ENCODE data around the gene SRRM5.
A peak's percentile ranks its signal among the peaks of the same experiment; 100 is the strongest.

The SRRM5 gene

GRCh38 chr19:43591904-43592772, 19.8 kb upstream of the SRRM5 start:
- Histone ChIP-seq H3K27ac (ENCODE audit: low read depth, low read length) (no peak overlapping the region), H3K36me3 (ENCODE audit: control insufficient read depth in 1 of 2, insufficient read depth in 2 of 2, low read length in 2 of 2) (peaks cover 7 to 22% of the 10 kb centered on the region in 2 donors), H3K4me1 (ENCODE audit: control insufficient read depth in 1 of 2, insufficient read depth in 2 of 2, low read length in 2 of 2) (peaks cover 15 to 22% of the 10 kb centered on the region in 2 donors), H3K27me3 (ENCODE audit: control insufficient read depth in 1 of 2, insufficient read depth in 2 of 2, low read length in 2 of 2) (no peaks in the 10 kb centered on the region), H3K9ac (ENCODE audit: low read depth in 1 of 2, low read length in 2 of 2) (no peak overlapping the region), H3K9me3 (ENCODE audit: control insufficient read depth in 1 of 2, low read length in 2 of 2) (no peaks in the 10 kb centered on the region), H3K4me3 (ENCODE audit: low read depth in 1 of 2, low read length in 2 of 2) (no peak overlapping the region)

GRCh38 chr19:43592800-43593350, 19.0 kb upstream of the SRRM5 start:
- H3K27me3 ChIP-seq (ENCODE audit: control insufficient read depth in 1 of 2, insufficient read depth in 2 of 2, low read length in 2 of 2) = no peaks in the 10 kb centered on the region
- no peaks in the 10 kb centered on the region for H3K9me3 ChIP-seq (ENCODE audit: control insufficient read depth in 1 of 2, low read length in 2 of 2)
- H3K4me1 ChIP-seq (ENCODE audit: control insufficient read depth in 1 of 2, insufficient read depth in 2 of 2, low read length in 2 of 2) = peaks cover 22 to 30% of the 10 kb centered on the region in 2 donors
- no peak overlapping the region for H3K27ac ChIP-seq (ENCODE audit: low read depth, low read length)
- H3K36me3 ChIP-seq (ENCODE audit: control insufficient read depth in 1 of 2, insufficient read depth in 2 of 2, low read length in 2 of 2) = peaks cover 7 to 22% of the 10 kb centered on the region in 2 donors
- H3K4me3 ChIP-seq (ENCODE audit: low read depth in 1 of 2, low read length in 2 of 2) = no peak overlapping the region
- H3K9ac ChIP-seq (ENCODE audit: low read depth in 1 of 2, low read length in 2 of 2) = no peak overlapping the region

DNA sequence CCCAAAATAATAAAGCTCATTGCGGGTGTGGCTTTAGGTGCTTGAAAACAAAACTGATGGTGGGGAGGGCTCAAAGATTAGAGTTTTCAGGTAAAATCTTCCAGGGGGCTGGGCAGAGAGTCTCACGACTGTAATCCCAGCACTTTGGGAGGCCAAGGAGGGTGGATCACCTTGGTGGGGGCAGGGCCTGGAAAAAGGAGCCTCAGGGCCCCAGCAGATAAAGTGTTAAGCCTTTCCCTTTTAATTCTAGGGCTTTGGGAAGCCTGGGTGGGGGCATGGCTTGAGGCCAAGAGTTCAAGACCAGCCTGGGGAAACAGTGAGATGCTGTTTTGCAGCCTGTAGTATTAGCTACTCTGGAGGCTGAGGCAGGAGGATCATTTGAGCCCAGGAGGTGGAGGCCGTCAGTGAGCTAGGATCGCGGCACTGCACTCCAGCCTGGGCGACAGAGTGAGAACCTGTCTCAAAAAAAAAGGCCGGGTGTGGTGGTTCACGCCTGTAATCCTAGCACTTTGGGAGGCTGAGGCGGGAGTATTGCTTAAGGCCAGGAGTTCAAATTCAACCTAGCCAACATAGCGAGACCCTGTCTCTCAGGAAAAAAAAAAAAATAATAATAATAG, 17.7 kb upstream of the SRRM5 start:
- H3K36me3 ChIP-seq (ENCODE audit: control insufficient read depth in 1 of 2, insufficient read depth in 2 of 2, low read length in 2 of 2) = peaks cover 7 to 23% of the 10 kb centered on the region in 2 donors
- H3K4me3 ChIP-seq (ENCODE audit: low read depth in 1 of 2, low read length in 2 of 2) = peak overlapping the region in 1 of 2 donors; percentile 79
- no peak overlapping the region for H3K27ac ChIP-seq (ENCODE audit: low read depth, low read length)
- no peaks in the 10 kb centered on the region for H3K27me3 ChIP-seq (ENCODE audit: control insufficient read depth in 1 of 2, insufficient read depth in 2 of 2, low read length in 2 of 2)
- H3K9ac ChIP-seq (ENCODE audit: low read depth in 1 of 2, low read length in 2 of 2) = no peak overlapping the region
- H3K9me3 ChIP-seq (ENCODE audit: control insufficient read depth in 1 of 2, low read length in 2 of 2) = no peaks in the 10 kb centered on the region
- peaks cover 28 to 32% of the 10 kb centered on the region in 2 donors for H3K4me1 ChIP-seq (ENCODE audit: control insufficient read depth in 1 of 2, insufficient read depth in 2 of 2, low read length in 2 of 2)

DNA sequence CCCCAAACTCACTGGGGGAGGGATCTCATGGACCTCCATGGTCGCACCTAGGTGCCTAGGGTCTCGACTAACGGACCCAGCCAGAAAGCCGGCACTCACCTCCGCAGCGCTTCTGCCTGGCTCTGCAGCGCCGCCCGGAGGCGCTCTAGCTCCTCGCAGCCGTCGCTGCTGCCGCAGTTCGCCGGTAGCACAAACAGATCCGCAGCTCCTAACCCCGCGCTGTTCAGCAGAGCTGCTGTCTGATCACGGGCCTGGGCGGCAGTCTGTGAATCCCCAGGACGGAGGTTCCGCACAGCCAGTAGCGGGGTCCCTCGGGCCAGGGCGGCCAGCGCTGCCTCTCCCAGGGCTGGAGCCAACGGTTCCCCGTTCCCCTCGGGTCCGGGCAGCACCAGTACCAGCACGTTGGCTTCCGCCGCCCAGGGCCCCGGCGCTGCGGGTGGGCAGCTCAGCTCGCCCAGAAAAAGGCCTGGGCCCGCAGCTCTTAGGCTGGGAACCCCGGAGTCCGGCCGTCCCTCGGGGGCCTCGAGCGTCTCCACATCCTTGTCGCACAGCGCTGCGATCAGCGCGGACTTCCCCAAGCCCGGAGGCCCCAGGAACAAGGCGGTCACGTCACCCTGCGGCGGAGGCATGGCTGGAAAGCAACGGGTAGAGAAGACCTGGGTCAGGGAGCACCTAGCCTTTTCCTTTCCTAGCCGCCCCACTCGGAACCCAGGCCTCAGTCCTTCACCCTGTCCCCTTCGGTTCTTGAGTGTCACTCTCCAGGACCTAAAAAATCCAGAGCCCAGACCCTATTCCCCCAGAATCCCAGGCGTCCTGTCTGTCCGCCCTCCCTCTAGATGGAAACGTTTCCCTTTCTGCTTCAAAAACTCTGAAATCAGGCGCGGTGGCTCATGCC, 16.9 kb upstream of the SRRM5 start:
- Histone ChIP-seq H3K27me3 (ENCODE audit: control insufficient read depth in 1 of 2, insufficient read depth in 2 of 2, low read length in 2 of 2) (no peaks in the 10 kb centered on the region), H3K36me3 (ENCODE audit: control insufficient read depth in 1 of 2, insufficient read depth in 2 of 2, low read length in 2 of 2) (peaks cover 7 to 29% of the 10 kb centered on the region in 2 donors), H3K27ac (ENCODE audit: low read depth, low read length) (peak overlapping the region; percentile 91), H3K4me1 (ENCODE audit: control insufficient read depth in 1 of 2, insufficient read depth in 2 of 2, low read length in 2 of 2) (peaks cover 28 to 32% of the 10 kb centered on the region in 2 donors), H3K9me3 (ENCODE audit: control insufficient read depth in 1 of 2, low read length in 2 of 2) (no peaks in the 10 kb centered on the region), H3K4me3 (ENCODE audit: low read depth in 1 of 2, low read length in 2 of 2) (peak overlapping the region; percentile 79), H3K9ac (ENCODE audit: low read depth in 1 of 2, low read length in 2 of 2) (peak overlapping the region; percentile 93 to 95)

GRCh38 chr19:43595605-43595998, 16.3 kb upstream of the SRRM5 start:
- Histone ChIP-seq H3K9ac (ENCODE audit: low read depth in 1 of 2, low read length in 2 of 2) (peak overlapping the region; percentile 93 to 95), H3K4me1 (ENCODE audit: control insufficient read depth in 1 of 2, insufficient read depth in 2 of 2, low read length in 2 of 2) (peaks cover 28 to 32% of the 10 kb centered on the region in 2 donors), H3K27me3 (ENCODE audit: control insufficient read depth in 1 of 2, insufficient read depth in 2 of 2, low read length in 2 of 2) (no peaks in the 10 kb centered on the region), H3K9me3 (ENCODE audit: control insufficient read depth in 1 of 2, low read length in 2 of 2) (no peaks in the 10 kb centered on the region), H3K27ac (ENCODE audit: low read depth, low read length) (peak overlapping the region; percentile 91), H3K36me3 (ENCODE audit: control insufficient read depth in 1 of 2, insufficient read depth in 2 of 2, low read length in 2 of 2) (peaks cover 12 to 34% of the 10 kb centered on the region in 2 donors), H3K4me3 (ENCODE audit: low read depth in 1 of 2, low read length in 2 of 2) (peak overlapping the region; percentile 79)

- H3K27ac ChIP-seq (ENCODE audit: low read depth, low read length) = peak within 1 kb of the TSS; percentile 91
- H3K4me1 ChIP-seq (ENCODE audit: control insufficient read depth in 1 of 2, insufficient read depth in 2 of 2, low read length in 2 of 2) = peaks cover 28 to 32% of the 10 kb centered on the region in 2 donors
- H3K9me3 ChIP-seq (ENCODE audit: control insufficient read depth in 1 of 2, low read length in 2 of 2) = no peaks in the 10 kb centered on the region
- peak within 1 kb of the TSS; percentile 81 to 99 for H3K4me3 ChIP-seq (ENCODE audit: low read depth in 1 of 2, low read length in 2 of 2)
- H3K9ac ChIP-seq (ENCODE audit: low read depth in 1 of 2, low read length in 2 of 2) = peak within 1 kb of the TSS; percentile 93 to 95
- no peaks in the 10 kb centered on the region for H3K27me3 ChIP-seq (ENCODE audit: control insufficient read depth in 1 of 2, insufficient read depth in 2 of 2, low read length in 2 of 2)
- H3K36me3 ChIP-seq (ENCODE audit: control insufficient read depth in 1 of 2, insufficient read depth in 2 of 2, low read length in 2 of 2) = peaks cover 12 to 40% of the 10 kb centered on the region in 2 donors
These were observed 15.7 kb upstream of the SRRM5 start, which contains the start of the genes IRGQ and ZNF576 for GRCh38 chr19:43595999-43596841. TSS of gene IRGQ (minus strand) at chr19:43596134. CDS start at chr19:43595338, 796 bp downstream. TSS of gene ZNF576 (plus strand) at chr19:43596595. CDS start at chr19:43597109, 514 bp downstream.

DNA sequence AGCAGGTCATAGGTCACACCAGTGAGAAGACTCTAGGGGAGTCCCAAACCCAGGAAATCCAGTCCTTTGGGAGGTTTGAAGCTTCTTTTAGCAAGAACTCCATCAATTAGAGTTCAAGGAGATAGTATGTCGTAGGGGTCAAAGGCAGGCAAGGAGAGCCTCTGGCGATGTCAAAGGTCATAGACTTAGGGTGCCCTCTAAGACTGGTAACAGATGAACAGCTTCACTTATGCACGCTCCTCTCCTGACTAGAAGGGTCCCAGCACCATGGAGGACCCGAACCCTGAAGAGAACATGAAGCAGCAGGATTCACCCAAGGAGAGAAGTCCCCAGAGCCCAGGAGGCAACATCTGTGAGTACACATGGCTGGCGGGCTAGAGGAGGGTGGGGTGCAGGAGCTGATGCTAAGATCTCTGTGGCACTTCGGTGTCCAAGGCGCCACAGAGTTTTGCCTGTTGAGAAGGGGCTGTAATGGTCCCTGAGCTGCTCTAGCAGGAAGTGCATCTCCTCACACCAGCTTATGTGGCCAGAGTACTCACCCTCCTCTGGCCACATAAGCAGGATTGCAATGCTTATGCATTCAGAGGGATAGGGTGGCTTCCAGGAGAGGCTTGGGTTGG, 14.9 kb upstream of the SRRM5 start:
- no peak overlapping the region for H3K27ac ChIP-seq (ENCODE audit: low read depth, low read length)
- H3K9ac ChIP-seq (ENCODE audit: low read depth in 1 of 2, low read length in 2 of 2) = peak overlapping the region; percentile 84 to 93
- no peaks in the 10 kb centered on the region for H3K27me3 ChIP-seq (ENCODE audit: control insufficient read depth in 1 of 2, insufficient read depth in 2 of 2, low read length in 2 of 2)
- H3K4me3 ChIP-seq (ENCODE audit: low read depth in 1 of 2, low read length in 2 of 2) = peak overlapping the region; percentile 81 to 99
- H3K4me1 ChIP-seq (ENCODE audit: control insufficient read depth in 1 of 2, insufficient read depth in 2 of 2, low read length in 2 of 2) = peaks cover 28 to 32% of the 10 kb centered on the region in 2 donors
- H3K36me3 ChIP-seq (ENCODE audit: control insufficient read depth in 1 of 2, insufficient read depth in 2 of 2, low read length in 2 of 2) = peaks cover 12 to 45% of the 10 kb centered on the region in 2 donors
- no peaks in the 10 kb centered on the region for H3K9me3 ChIP-seq (ENCODE audit: control insufficient read depth in 1 of 2, low read length in 2 of 2)

GRCh38 chr19:43597876-43598275, 14.0 kb upstream of the SRRM5 start:
- Histone ChIP-seq H3K27ac (ENCODE audit: low read depth, low read length) (no peak overlapping the region), H3K4me3 (ENCODE audit: low read depth in 1 of 2, low read length in 2 of 2) (peak overlapping the region; percentile 81 to 99), H3K9me3 (ENCODE audit: control insufficient read depth in 1 of 2, low read length in 2 of 2) (no peaks in the 10 kb centered on the region), H3K36me3 (ENCODE audit: control insufficient read depth in 1 of 2, insufficient read depth in 2 of 2, low read length in 2 of 2) (peaks cover 8 to 39% of the 10 kb centered on the region in 2 donors), H3K27me3 (ENCODE audit: control insufficient read depth in 1 of 2, insufficient read depth in 2 of 2, low read length in 2 of 2) (no peaks in the 10 kb centered on the region), H3K4me1 (ENCODE audit: control insufficient read depth in 1 of 2, insufficient read depth in 2 of 2, low read length in 2 of 2) (peaks cover 28 to 32% of the 10 kb centered on the region in 2 donors), H3K9ac (ENCODE audit: low read depth in 1 of 2, low read length in 2 of 2) (no peak overlapping the region)
